HEK293 (cell line): ENCODE measurements around the gene ERMARD.

Source experiments
- CTCF ChIA-PET: fragments of 350-600 bp; formaldehyde crosslinking; extraction: SDS; loops from one replicate; lab custom pipeline; 2021; ENCODE audit warnings: antibody characterized with exemption; lab: Yijun Ruan, JAX
- POLR2A ChIA-PET: fragments of 300-600 bp; formaldehyde crosslinking; extraction: SDS; loops from one replicate; lab custom pipeline; 2020; ENCODE audit warnings: antibody characterized with exemption, inconsistent platforms; lab: Yijun Ruan, JAX
- H3K27ac ChIP-seq: fragments of 200-500 bp; sonication (Bioruptor generic); 2 replicates; pipeline ENCODE4 v1.5.1; 2014; ENCODE audit warnings: low read depth, low read length, control low read depth, inconsistent platforms; ENCODE audit errors: extremely low read depth
- H3K36me3 ChIP-seq, 2 experiments: fragments of 200-500 bp in 1 of 2; sonication (Bioruptor generic) in 1 of 2; 1 replicate in 1 of 2; 2 replicates in 1 of 2; pipeline ENCODE4 v1.5.1; 2014 to 2017; ENCODE audit warnings: inconsistent platforms in 2 of 2, low read length in 2 of 2; ENCODE audit not compliant: control insufficient read depth in 2 of 2, insufficient read depth in 1 of 2
- H3K4me1 ChIP-seq: fragments of 200-500 bp; sonication (Bioruptor generic); 2 replicates; pipeline ENCODE4 v1.5.1; 2014; ENCODE audit warnings: mild to moderate bottlenecking, low read length, inconsistent platforms; ENCODE audit not compliant: control insufficient read depth, insufficient read depth
- H3K4me3 ChIP-seq: 2 replicates; pipeline ENCODE4 v1.5.1; 2011; ENCODE audit warnings: low read depth, mild to moderate bottlenecking, control low read depth, low read length, moderate library complexity
- H3K9me3 ChIP-seq: fragments of 200-500 bp; sonication (Bioruptor generic); 2 replicates; pipeline ENCODE4 v1.5.1; 2014; ENCODE audit warnings: low read depth, low read length, inconsistent platforms; ENCODE audit not compliant: control insufficient read depth, insufficient read depth
- FEZF1 ChIP-seq: fragments of 450-650 bp; formaldehyde crosslinking; IDR thresholded peaks from 2 replicates; pipeline ENCODE4 v1.5.1; 2016; ENCODE audit warnings: missing biosample characterization, missing genetic modification characterization
- INSM2 ChIP-seq: fragments of 450-650 bp; formaldehyde crosslinking; IDR thresholded peaks from 2 replicates; pipeline ENCODE4 v1.5.1; 2016; ENCODE audit warnings: missing biosample characterization, missing genetic modification characterization
- PRDM10 ChIP-seq: fragments of 450-650 bp; formaldehyde crosslinking; IDR thresholded peaks from 2 replicates; pipeline ENCODE4 v1.5.1; 2016; ENCODE audit warnings: missing biosample characterization, missing genetic modification characterization
- ZFP41 ChIP-seq: fragments of 450-650 bp; formaldehyde crosslinking; IDR thresholded peaks from 2 replicates; pipeline ENCODE4 v1.5.1; 2016; ENCODE audit warnings: missing biosample characterization, missing genetic modification characterization, borderline replicate concordance
- ZIC2 ChIP-seq: fragments of 450-650 bp; formaldehyde crosslinking; IDR thresholded peaks from 2 replicates; pipeline ENCODE4 v1.5.1; 2016; ENCODE audit warnings: missing biosample characterization, missing genetic modification characterization
- ZNF10 ChIP-seq: fragments of 450-650 bp; formaldehyde crosslinking; IDR thresholded peaks from 2 replicates; pipeline ENCODE4 v1.5.1; 2017; ENCODE audit warnings: missing biosample characterization, missing genetic modification characterization
- ZNF184 ChIP-seq: fragments of 450-650 bp; IDR thresholded peaks from 2 replicates; pipeline ENCODE4 v1.5.1; 2018; ENCODE audit warnings: missing biosample characterization, mild to moderate bottlenecking, missing genetic modification characterization
- ZNF2 ChIP-seq: fragments of 450-650 bp; formaldehyde crosslinking; IDR thresholded peaks from 2 replicates; pipeline ENCODE4 v1.5.1; 2016; ENCODE audit warnings: missing biosample characterization, missing genetic modification characterization
- ZNF23 ChIP-seq: fragments of 450-650 bp; formaldehyde crosslinking; IDR thresholded peaks from 2 replicates; pipeline ENCODE4 v1.5.1; 2016; ENCODE audit warnings: missing biosample characterization, missing genetic modification characterization, borderline replicate concordance
- ZNF341 ChIP-seq: fragments of 450-650 bp; formaldehyde crosslinking; IDR thresholded peaks from 2 replicates; pipeline ENCODE4; 2016; ENCODE audit warnings: low read depth, missing biosample characterization, missing genetic modification characterization
- ZNF398 ChIP-seq: fragments of 450-650 bp; formaldehyde crosslinking; IDR thresholded peaks from 2 replicates; pipeline ENCODE4 v1.5.1; 2017; ENCODE audit warnings: missing biosample characterization, missing genetic modification characterization
- ZNF416 ChIP-seq: fragments of 450-650 bp; formaldehyde crosslinking; IDR thresholded peaks from 2 replicates; pipeline ENCODE4 v1.5.1; 2016; ENCODE audit warnings: missing biosample characterization, missing genetic modification characterization
- ZNF501 ChIP-seq: fragments of 450-650 bp; formaldehyde crosslinking; IDR thresholded peaks from 2 replicates; pipeline ENCODE4 v1.5.1; 2016; ENCODE audit warnings: missing biosample characterization, missing genetic modification characterization
- ZNF530 ChIP-seq: fragments of 450-650 bp; formaldehyde crosslinking; IDR thresholded peaks from 2 replicates; pipeline ENCODE4 v1.5.1; 2016; ENCODE audit warnings: low read depth, missing biosample characterization, missing genetic modification characterization
- ZNF580 ChIP-seq: fragments of 450-650 bp; formaldehyde crosslinking; IDR thresholded peaks from 2 replicates; pipeline ENCODE4 v1.5.1; 2016; ENCODE audit warnings: missing biosample characterization, missing genetic modification characterization
- ZNF600 ChIP-seq: fragments of 450-650 bp; formaldehyde crosslinking; IDR thresholded peaks from 2 replicates; pipeline ENCODE4 v1.5.1; 2016; ENCODE audit warnings: missing biosample characterization, missing genetic modification characterization
- ZNF626 ChIP-seq: fragments of 450-650 bp; sonication (Bioruptor Pico); formaldehyde crosslinking; IDR thresholded peaks from 2 replicates; pipeline ENCODE4 v1.5.1; 2018; ENCODE audit warnings: missing biosample characterization, missing genetic modification characterization, inconsistent platforms
- ZNF654 ChIP-seq: fragments of 450-650 bp; formaldehyde crosslinking; IDR thresholded peaks from 2 replicates; pipeline ENCODE4 v1.5.1; 2016; ENCODE audit warnings: low read depth, missing biosample characterization, missing genetic modification characterization
- ZNF677 ChIP-seq: fragments of 450-650 bp; IDR thresholded peaks from 2 replicates; pipeline ENCODE4 v1.5.0; 2018; ENCODE audit warnings: missing biosample characterization, mild to moderate bottlenecking, missing genetic modification characterization, moderate library complexity
- ZSCAN23 ChIP-seq: fragments of 450-650 bp; formaldehyde crosslinking; IDR thresholded peaks from 2 replicates; pipeline ENCODE4 v1.5.1; 2016; ENCODE audit warnings: missing biosample characterization, missing genetic modification characterization
- ZXDB ChIP-seq: fragments of 450-650 bp; formaldehyde crosslinking; IDR thresholded peaks from 2 replicates; pipeline ENCODE4 v1.5.1; 2016; ENCODE audit warnings: missing biosample characterization, missing genetic modification characterization

Gene ERMARD

GRCh38 chr6:169794317-169795055 is 43.1 kb downstream of the ERMARD start (continued):
- TF ChIP-seq INSM2 (tag by site-specific recombination) (no peak), FEZF1 (tag by site-specific recombination) (no peak), ZNF677 (tag by site-specific recombination) (no peak), ZNF501 (tag by site-specific recombination) (no peak), ZNF530 (tag by site-specific recombination) (no peak)

GRCh38 chr6:169795196-169795595 is 43.8 kb downstream of the ERMARD start:
- Histone ChIP-seq H3K9me3 (no peaks in the 10 kb centered on the region), H3K4me3 (no peak overlapping the region), H3K4me1 (peaks cover 10% of the 10 kb centered on the region; the same call in 1 of the 2 replicates), H3K27ac (no peak overlapping the region)
- ChIA-PET CTCF (interaction anchor here (0.7 to 2.7 kb wide), 5 partner anchors 8 to 151 kb away, joined by 3 to 14 read pairs (median 3); no protein-coding TSS in a partner anchor), POLR2A (interaction anchor here (1.4 kb wide), 1 partner anchor 9 kb away, joined by 4 read pairs; no protein-coding TSS in a partner anchor)
- TF ChIP-seq PRDM10 (tag by site-specific recombination) (peak; percentile 69), ZNF654 (no peak)
- TF ChIP-seq, all 188 proteins: peak for 1
- H3K36me3 ChIP-seq = no peaks in the 10 kb centered on the region

- ChIA-PET POLR2A (no interaction called here), CTCF (interaction anchor here (0.7 to 3.5 kb wide), 5 partner anchors 9 to 859 kb away, joined by 3 to 25 read pairs (median 5); no protein-coding TSS in a partner anchor)
- no peak overlapping the region for H3K27ac ChIP-seq
- no peak overlapping the region for H3K4me3 ChIP-seq
- H3K9me3 ChIP-seq = no peaks in the 10 kb centered on the region
- H3K4me1 ChIP-seq = peaks cover 19% of the 10 kb centered on the region
- H3K36me3 ChIP-seq = no peaks in the 10 kb centered on the region
- TF ChIP-seq ZNF23 (tag by site-specific recombination) (no peak), ZNF10 (tag by site-specific recombination) (0 out of 2 replicates have a peak, but pooled peaks have one; percentile 40), ZFP41 (tag by site-specific recombination) (no peak), ZNF184 (tag by site-specific recombination) (no peak), ZNF626 (tag by site-specific recombination) (no peak), ZNF2 (tag by site-specific recombination) (no peak), ZSCAN23 (tag by site-specific recombination) (no peak), ZIC2 (tag by site-specific recombination) (peak; percentile 57), FEZF1 (tag by site-specific recombination) (peak; percentile 66), ZNF580 (no peak), ZNF398 (tag by site-specific recombination) (no peak), ZNF416 (tag by site-specific recombination) (no peak), ZXDB (tag by site-specific recombination) (no peak), ZNF600 (tag by site-specific recombination) (peak; percentile 62; the same call in 1 of the 2 replicates), ZNF341 (tag by site-specific recombination) (no peak)
These were observed 47.5 kb downstream of the ERMARD start for GRCh38 chr6:169798764-169799473.
